CD4-positive, alpha-beta T cell treated with Interleukin-4 for 4 hours (primary cell): ENCODE data around the gene B9D2.
"Not testable (repeated sequence)": the region's sequence is repeated elsewhere in the genome, so short reads cannot be mapped to it uniquely, and the experiment has no call there.

Experiments
- DNase-seq: peaks from one replicate; pipeline ENCODE4 v3.0.0-alpha.2; 2020

Gene B9D2, protein sequence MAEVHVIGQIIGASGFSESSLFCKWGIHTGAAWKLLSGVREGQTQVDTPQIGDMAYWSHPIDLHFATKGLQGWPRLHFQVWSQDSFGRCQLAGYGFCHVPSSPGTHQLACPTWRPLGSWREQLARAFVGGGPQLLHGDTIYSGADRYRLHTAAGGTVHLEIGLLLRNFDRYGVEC

GRCh38 chr19:41363753-41364523 lies at the start of gene B9D2:
Gene B9D2, minus strand, starts transcription at chr19:41364149. Its CDS starts 630 bp downstream, at chr19:41363519.
- peak; percentile 99 for DNase-seq

DNA sequence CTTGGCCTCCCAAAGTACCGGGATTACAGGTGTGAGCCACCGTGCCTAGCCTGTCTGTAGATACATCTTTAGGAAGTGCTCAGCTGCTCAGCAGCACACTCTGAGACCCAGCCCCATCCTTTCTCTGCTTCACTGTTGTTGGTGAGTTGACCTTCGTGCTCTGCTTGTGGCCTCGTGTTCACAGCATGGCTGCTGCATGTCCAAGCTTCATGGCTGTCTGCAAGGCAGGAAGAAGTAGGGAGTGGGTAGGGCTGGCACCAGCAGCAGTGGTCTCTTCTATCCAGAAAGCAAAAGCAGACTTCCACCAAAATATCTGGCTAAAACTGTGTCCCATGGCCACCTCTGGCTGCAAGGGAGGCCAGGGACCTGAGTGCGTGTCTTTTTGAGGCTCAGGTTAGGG lies 49.0 kb upstream of the B9D2 start:
- DNase-seq: no peak

DNA sequence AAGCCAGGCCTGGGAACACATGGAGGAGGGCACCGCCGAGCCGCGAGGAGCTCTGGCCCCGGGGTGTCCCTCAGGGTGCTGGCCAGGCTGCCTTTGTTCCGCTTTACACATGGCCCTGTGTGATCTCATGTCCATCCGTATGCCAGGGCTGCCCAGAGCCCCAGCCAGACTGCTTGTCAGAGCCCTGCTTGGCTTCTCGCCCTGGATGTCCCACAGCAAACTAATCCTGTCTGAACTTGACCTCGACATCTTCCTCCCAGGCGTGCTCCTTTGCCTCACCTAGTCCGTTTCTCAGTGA lies 48.0 kb upstream of the B9D2 start:
- no peak for DNase-seq

GRCh38 chr19:41411100-41411967 lies 47.4 kb upstream of the B9D2 start:
- no peak for DNase-seq

GRCh38 chr19:41410336-41411054 lies 46.5 kb upstream of the B9D2 start:
- no peak for DNase-seq

GRCh38 chr19:41409288-41409687 lies 45.3 kb upstream of the B9D2 start:
- DNase-seq: no peak

GRCh38 chr19:41408846-41409245 lies 44.9 kb upstream of the B9D2 start:
- DNase-seq: not testable (repeated sequence)

GRCh38 chr19:41408256-41408655 lies 44.3 kb upstream of the B9D2 start:
- no peak for DNase-seq

GRCh38 chr19:41407271-41407670 lies 43.3 kb upstream of the B9D2 start:
- no peak for DNase-seq

GRCh38 chr19:41405776-41406175 lies 41.8 kb upstream of the B9D2 start:
- DNase-seq: no peak

GRCh38 chr19:41403181-41403970 lies 39.4 kb upstream of the B9D2 start:
- DNase-seq: no peak

- DNase-seq: no peak
Measured at GRCh38 chr19:41402010-41402409, 38.1 kb upstream of the B9D2 start.

DNA sequence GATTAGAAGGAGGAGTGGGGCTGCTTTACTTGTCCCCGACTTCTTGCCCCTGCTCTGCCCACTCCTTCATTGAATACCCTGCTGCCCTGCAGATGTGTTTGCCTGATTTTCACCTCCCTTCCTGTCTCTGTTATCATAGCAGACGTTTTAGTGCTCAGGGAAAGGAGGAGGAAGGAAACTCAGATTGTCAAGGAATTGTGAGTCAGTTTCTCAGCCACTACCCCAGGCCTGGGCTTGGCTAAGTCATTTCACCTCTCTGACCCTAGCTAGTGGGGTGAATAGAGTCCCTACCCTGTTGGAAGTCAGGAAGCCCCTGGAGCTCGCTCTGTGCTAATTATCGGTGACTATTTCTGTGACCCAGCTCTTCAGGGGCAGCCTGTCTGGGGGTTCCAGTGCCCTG lies 37.5 kb upstream of the B9D2 start:
- no peak for DNase-seq

- no peak for DNase-seq
Measured at GRCh38 chr19:41399525-41399924, 35.6 kb upstream of the B9D2 start.

- DNase-seq: no peak
Measured at GRCh38 chr19:41399091-41399490, 35.1 kb upstream of the B9D2 start.

- no peak for DNase-seq
Measured at GRCh38 chr19:41398598-41398997, 34.6 kb upstream of the B9D2 start.

GRCh38 chr19:41398050-41398418 lies 34.1 kb upstream of the B9D2 start:
- DNase-seq: no peak

- DNase-seq: peak; percentile 100
Measured at GRCh38 chr19:41397086-41398049, 33.4 kb upstream of the B9D2 start, which contains the start of the genes BCKDHA and EXOSC5. Gene BCKDHA, plus strand, starts transcription at chr19:41397818. Its CDS starts 10 bp downstream, at chr19:41397828. Gene EXOSC5, minus strand, starts transcription at chr19:41397359. Its CDS starts 31 bp downstream, at chr19:41397328.

DNA sequence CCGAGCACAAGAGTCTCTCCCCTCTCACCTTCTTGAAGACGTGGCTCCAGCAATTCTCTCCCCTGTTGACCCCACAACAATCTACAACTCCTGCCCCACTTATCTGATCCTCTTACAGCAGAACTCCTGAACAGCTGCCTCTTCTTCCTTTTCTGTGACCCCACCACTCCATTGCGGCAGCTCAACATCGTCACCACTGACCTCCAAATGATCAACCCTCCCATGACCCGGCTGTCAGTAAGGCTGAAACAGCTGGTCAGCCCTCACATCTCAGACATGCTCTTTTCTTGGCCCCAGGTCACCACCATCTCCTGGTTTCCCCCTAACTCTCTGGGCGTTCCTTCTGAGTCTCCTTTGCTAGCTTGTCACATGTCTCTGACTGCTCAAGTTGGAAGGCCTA lies 31.4 kb upstream of the B9D2 start:
- DNase-seq: no peak

DNA sequence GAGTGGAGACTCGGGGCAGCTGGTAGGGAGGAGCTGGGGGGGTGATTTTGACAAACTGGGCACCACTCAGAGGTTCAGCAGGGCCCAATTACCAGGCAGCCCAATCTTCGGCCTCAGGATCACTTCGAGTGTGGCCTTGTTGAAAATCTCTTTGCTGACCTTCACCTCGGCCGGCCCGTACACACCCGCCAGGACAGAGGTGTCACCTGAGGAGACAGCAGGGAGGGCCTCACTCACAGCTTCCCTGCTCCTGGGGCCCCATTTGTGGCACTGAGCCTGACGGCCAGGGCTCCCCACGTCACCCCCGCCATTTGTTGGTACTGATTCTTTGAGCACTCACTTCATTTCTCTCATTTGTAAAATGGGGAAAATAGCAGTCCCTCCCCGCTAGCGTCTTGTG lies 28.8 kb upstream of the B9D2 start:
- no peak for DNase-seq

DNA sequence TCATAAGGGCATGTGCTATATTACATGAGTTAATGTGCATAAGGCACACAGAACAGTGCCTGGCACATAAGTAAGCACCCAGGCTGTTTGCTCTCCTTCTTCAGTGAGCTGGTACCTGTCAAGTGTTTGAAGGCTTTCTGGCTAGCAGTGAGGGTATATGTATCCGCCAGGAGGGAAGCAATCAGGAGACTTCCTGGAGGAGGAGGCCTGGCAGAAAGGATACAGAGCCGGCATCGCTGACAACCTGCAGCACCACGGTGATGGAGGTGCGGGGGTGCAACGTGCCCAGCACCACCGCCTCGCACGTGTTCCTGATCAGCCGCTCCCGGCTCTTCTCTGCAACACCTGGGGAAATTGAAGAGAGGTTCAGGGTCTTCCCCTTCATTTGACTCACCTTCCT lies 27.7 kb upstream of the B9D2 start:
- no peak for DNase-seq
